Neutrophil (primary cell): ENCODE data around the gene DUSP1.
A peak's percentile ranks its signal among the peaks of the same experiment; 100 is the strongest.

Source experiments
- H3K27ac ChIP-seq: fragments of 200-600 bp; sonication (generic); 2 replicates; pipeline ENCODE4 v1.5.1; 2016; ENCODE audit warnings: mild to moderate bottlenecking, moderate library complexity
- H3K27me3 ChIP-seq: fragments of 200-600 bp; sonication (generic); 2 replicates; pipeline ENCODE4 v1.6.0; 2016; ENCODE audit warnings: mild to moderate bottlenecking
- H3K36me3 ChIP-seq: fragments of 200-600 bp; sonication (generic); 2 replicates; pipeline ENCODE4 v1.5.1; 2017
- H3K4me1 ChIP-seq, 2 experiments: fragments of 200-600 bp in 1 of 2; sonication (generic) in 1 of 2; 1 replicate in 1 of 2; 2 replicates in 1 of 2; pipeline versions ENCODE4 v1.5.1 to v1.6.1; 2013 to 2016; ENCODE audit warnings: low read depth in 1 of 2, low read length in 1 of 2, mild to moderate bottlenecking in 1 of 2, moderate library complexity in 1 of 2; ENCODE audit not compliant: control insufficient read depth in 1 of 2, insufficient read depth in 1 of 2
- H3K4me3 ChIP-seq, 2 experiments: fragments of 200-600 bp in 1 of 2; sonication (generic) in 1 of 2; 1 replicate in 1 of 2; 2 replicates in 1 of 2; pipeline ENCODE4 v1.5.1; 2013 to 2016; ENCODE audit warnings: low read depth in 1 of 2, low read length in 1 of 2, mild to moderate bottlenecking in 1 of 2, moderate library complexity in 1 of 2
- H3K9me3 ChIP-seq: fragments of 200-600 bp; sonication (generic); 2 replicates; pipeline ENCODE4 v1.5.1; 2016
- TF ChIP-seq, protein P1 (sequence below): fragments of 200-600 bp; sonication (generic); IDR thresholded peaks from 2 replicates; pipeline ENCODE4 v1.5.1; 2016; ENCODE audit warnings: antibody characterized with exemption

Gene DUSP1, protein sequence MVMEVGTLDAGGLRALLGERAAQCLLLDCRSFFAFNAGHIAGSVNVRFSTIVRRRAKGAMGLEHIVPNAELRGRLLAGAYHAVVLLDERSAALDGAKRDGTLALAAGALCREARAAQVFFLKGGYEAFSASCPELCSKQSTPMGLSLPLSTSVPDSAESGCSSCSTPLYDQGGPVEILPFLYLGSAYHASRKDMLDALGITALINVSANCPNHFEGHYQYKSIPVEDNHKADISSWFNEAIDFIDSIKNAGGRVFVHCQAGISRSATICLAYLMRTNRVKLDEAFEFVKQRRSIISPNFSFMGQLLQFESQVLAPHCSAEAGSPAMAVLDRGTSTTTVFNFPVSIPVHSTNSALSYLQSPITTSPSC

DNA sequence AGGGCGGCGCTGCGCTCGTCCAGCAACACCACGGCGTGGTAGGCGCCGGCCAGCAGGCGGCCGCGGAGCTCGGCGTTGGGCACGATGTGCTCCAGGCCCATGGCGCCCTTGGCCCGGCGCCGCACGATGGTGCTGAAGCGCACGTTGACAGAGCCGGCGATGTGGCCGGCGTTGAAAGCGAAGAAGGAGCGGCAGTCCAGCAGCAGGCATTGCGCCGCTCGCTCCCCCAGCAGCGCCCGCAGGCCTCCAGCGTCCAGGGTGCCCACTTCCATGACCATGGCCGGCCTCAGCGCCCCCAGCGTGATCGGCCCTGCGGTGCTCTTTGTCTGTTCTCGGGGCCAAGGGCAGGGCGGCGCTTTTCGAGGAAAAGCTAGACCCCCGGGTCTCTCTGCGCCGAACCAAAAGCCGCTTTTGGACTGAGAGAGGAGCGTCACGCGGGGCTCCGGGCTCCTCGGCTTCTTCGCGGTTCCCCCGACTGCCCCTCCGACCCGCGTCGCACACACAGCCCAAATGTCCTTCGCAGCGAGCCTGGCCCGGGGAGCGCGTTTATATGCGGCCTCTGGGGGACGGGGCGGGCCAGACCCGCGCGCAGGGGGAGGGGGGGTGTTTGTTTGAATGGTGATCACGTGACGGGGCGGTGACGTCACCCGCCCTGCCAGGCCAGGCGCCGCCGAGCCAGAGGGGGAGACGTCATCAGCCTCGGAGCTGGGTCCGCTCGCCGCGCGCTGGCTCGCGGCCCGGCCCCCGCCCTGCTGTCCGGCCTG lies at the start of gene DUSP1:
Gene DUSP1 (minus strand): TSS at position 521 of the 764 bp plus-strand sequence. CDS start 243 bp downstream, at position 278.
- peak within 1 kb of the TSS; percentile 100 for H3K27ac ChIP-seq
- peaks cover 24% of the 10 kb centered on the region for H3K9me3 ChIP-seq
- H3K27me3 ChIP-seq = peaks cover 6% of the 10 kb centered on the region
- TF ChIP-seq, protein P1, sequence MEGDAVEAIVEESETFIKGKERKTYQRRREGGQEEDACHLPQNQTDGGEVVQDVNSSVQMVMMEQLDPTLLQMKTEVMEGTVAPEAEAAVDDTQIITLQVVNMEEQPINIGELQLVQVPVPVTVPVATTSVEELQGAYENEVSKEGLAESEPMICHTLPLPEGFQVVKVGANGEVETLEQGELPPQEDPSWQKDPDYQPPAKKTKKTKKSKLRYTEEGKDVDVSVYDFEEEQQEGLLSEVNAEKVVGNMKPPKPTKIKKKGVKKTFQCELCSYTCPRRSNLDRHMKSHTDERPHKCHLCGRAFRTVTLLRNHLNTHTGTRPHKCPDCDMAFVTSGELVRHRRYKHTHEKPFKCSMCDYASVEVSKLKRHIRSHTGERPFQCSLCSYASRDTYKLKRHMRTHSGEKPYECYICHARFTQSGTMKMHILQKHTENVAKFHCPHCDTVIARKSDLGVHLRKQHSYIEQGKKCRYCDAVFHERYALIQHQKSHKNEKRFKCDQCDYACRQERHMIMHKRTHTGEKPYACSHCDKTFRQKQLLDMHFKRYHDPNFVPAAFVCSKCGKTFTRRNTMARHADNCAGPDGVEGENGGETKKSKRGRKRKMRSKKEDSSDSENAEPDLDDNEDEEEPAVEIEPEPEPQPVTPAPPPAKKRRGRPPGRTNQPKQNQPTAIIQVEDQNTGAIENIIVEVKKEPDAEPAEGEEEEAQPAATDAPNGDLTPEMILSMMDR = peak; percentile 62
- peaks cover 48% of the 10 kb centered on the region for H3K36me3 ChIP-seq
- peaks cover 66 to 71% of the 10 kb centered on the region in 2 experiments for H3K4me1 ChIP-seq
- peak within 1 kb of the TSS; percentile 97 to 99 for H3K4me3 ChIP-seq

DNA sequence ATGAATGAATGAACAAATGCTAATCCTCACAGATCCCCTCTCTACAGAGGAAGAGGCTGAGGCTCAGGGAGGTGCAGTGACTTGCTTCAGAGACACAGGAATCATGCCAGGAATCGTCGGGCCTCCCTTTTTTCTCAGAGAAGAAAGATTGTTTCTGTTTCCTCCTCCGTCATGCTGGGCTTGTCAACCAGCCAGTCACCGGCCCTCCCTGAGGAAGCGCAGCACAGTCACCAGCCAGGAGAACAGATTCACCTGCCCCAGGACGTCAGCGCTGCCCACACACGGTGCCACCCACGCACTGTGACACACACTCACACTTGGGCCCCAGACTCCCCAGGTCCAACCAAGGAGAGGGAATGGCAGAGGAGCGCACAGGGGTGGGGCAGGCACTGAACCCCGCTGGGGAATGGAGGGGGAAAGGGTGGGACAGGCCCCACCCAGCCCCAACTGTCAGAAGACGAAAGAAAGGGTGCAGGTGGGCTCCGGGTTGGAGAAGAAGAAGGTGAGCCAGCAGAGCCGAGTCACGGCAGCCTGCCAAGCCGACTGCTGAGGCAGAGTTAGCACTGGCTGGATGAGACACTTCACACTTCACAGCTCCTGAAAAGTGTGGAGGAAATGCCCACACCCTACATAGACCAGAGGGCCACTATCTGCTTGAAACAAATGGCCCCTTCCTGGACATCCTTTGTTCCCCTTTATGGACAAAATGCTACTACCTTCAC lies 49.2 kb upstream of the DUSP1 start:
- Histone ChIP-seq H3K4me3 (no peak overlapping the region), H3K27ac (peak overlapping the region; percentile 16), H3K27me3 (no peaks in the 10 kb centered on the region), H3K36me3 (no peaks in the 10 kb centered on the region), H3K4me1 (no peaks in the 10 kb centered on the region), H3K9me3 (no peaks in the 10 kb centered on the region)
- TF ChIP-seq, protein P1 = no peak

DNA sequence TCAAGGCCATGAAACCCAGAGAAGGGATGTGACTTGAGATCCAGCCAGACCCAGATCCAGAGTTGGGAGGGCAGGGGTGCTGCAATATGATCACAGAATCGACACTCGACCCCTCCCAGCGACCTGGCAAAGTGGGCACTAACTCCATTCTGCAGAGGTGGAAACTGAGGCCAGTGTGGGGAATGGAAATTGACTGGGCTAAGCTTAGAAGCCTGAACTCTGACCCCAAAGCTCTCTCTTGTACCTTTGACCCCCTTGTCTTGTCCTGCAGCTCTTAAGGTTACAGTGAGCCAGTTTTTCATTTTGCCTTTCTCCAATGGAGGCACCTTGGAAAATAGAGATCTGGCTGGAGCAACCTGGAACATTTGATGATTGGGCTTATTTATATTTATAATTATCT lies 48.6 kb upstream of the DUSP1 start:
- no peak overlapping the region for H3K4me3 ChIP-seq
- no peak overlapping the region for H3K27ac ChIP-seq
- H3K36me3 ChIP-seq = no peaks in the 10 kb centered on the region
- TF ChIP-seq, protein P1 = no peak
- H3K4me1 ChIP-seq = no peaks in the 10 kb centered on the region
- H3K27me3 ChIP-seq = no peaks in the 10 kb centered on the region
- no peaks in the 10 kb centered on the region for H3K9me3 ChIP-seq

DNA sequence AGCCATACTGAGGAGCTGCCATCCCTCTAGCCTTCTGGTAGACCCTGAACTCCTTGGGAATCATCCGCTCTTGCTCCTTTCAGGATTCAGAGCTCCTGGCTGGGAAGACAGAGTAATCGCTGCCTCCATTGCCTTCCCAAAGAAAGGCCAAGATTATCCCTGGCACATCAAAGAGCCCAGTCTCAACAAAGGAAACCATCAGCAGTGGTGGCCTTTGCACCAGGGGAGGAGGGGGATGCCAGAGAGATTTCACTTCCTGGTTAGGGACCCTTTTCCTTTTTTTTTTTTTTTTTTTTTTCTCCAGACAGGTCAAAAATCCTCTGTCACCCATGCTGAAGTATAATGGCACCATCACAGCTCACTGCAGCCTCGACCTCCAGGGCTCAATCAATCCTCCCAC lies 47.1 kb upstream of the DUSP1 start:
- no peaks in the 10 kb centered on the region for H3K9me3 ChIP-seq
- no peak overlapping the region for H3K27ac ChIP-seq
- H3K36me3 ChIP-seq = no peaks in the 10 kb centered on the region
- no peaks in the 10 kb centered on the region for H3K4me1 ChIP-seq
- no peaks in the 10 kb centered on the region for H3K27me3 ChIP-seq
- H3K4me3 ChIP-seq = no peak overlapping the region
- TF ChIP-seq, protein P1 = no peak

DNA sequence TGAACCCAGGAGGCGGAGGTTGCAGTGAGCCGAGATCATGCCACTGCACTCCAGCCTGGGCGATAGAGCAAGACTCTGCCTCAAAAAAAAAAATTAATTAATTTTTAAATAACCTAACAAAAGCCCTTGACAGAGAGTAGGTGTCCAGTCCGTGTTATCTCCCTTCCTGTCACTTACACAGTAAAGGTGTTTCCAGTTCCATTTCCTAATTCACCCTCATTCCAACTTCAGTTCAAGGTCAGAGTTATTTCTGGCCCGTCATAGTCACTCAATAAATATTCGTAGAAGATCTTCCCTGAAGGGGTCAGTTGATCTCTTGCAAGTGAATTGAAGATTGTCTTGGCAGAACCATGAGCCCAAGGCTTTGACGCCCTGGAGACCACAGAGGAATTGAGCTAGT lies 46.7 kb upstream of the DUSP1 start:
- H3K4me3 ChIP-seq = no peak overlapping the region
- H3K36me3 ChIP-seq = no peaks in the 10 kb centered on the region
- no peak overlapping the region for H3K27ac ChIP-seq
- no peaks in the 10 kb centered on the region for H3K27me3 ChIP-seq
- no peaks in the 10 kb centered on the region for H3K4me1 ChIP-seq
- H3K9me3 ChIP-seq = no peaks in the 10 kb centered on the region
- TF ChIP-seq, protein P1 = no peak
